HepG2 (cell line): ENCODE data around the gene ZAR1L. TPM values are rescaled to one million over a fixed set of nuclear protein-coding genes. Genes with fewer than 3 reads are reported as not detected.

Experiments used
- ARID2 ChIP-seq: sonication (generic); formaldehyde crosslinking; IDR thresholded peaks from 2 replicates; pipeline ENCODE4 v1.8.1; 2022; ENCODE audit warnings: mild to moderate bottlenecking, missing genetic modification reagents, borderline replicate concordance
- ELF4 ChIP-seq: sonication (generic); formaldehyde crosslinking; IDR thresholded peaks from 2 replicates; pipeline ENCODE4 v1.5.0; 2020; ENCODE audit warnings: missing genetic modification reagents, mild to moderate bottlenecking, moderate library complexity, borderline replicate concordance
- IRF2 ChIP-seq: IDR thresholded peaks from 2 replicates; pipeline ENCODE4 v1.6.1; 2018; ENCODE audit warnings: missing genetic modification reagents, missing compliant biosample characterization
- NBN ChIP-seq: fragments of 450-650 bp; conservative IDR thresholded peaks from 2 replicates; pipeline ENCODE4 v1.6.1; 2017
- NFE2L1 ChIP-seq: sonication (generic); formaldehyde crosslinking; IDR thresholded peaks from 2 replicates; pipeline ENCODE4 v1.4.0; 2020; ENCODE audit warnings: missing genetic modification reagents, mild to moderate bottlenecking, borderline replicate concordance
- NR2C2 ChIP-seq: sonication (generic); formaldehyde crosslinking; IDR thresholded peaks from 2 replicates; pipeline ENCODE4 v1.4.0; 2020; ENCODE audit warnings: missing genetic modification reagents, mild to moderate bottlenecking, moderate library complexity, borderline replicate concordance
- POLR2A ChIP-seq, 2 experiments: IDR thresholded peaks; 2 replicates each; pipeline ENCODE4 v1.6.1; 2011; ENCODE audit warnings: low read depth in 2 of 2, low read length in 2 of 2, mild to moderate bottlenecking in 1 of 2, moderate library complexity in 1 of 2; ENCODE audit not compliant: insufficient read depth in 1 of 2
- REXO4 ChIP-seq: sonication (generic); formaldehyde crosslinking; IDR thresholded peaks from 2 replicates; pipeline ENCODE4 v1.8.0; 2022; ENCODE audit warnings: missing genetic modification reagents, mild to moderate bottlenecking, borderline replicate concordance
- SP140L ChIP-seq: sonication (generic); formaldehyde crosslinking; IDR thresholded peaks from 2 replicates; pipeline ENCODE4 v1.4.0; 2020; ENCODE audit warnings: missing genetic modification reagents, borderline replicate concordance
- ZFP90 ChIP-seq: sonication (generic); formaldehyde crosslinking; IDR thresholded peaks from 2 replicates; pipeline ENCODE4 v1.8.0; 2022; ENCODE audit warnings: missing genetic modification reagents, mild to moderate bottlenecking, inconsistent platforms, borderline replicate concordance
- ZNF260 ChIP-seq: sonication (generic); formaldehyde crosslinking; IDR thresholded peaks from 2 replicates; pipeline ENCODE4 v1.4.0; 2020; ENCODE audit warnings: missing genetic modification reagents, low read depth, mild to moderate bottlenecking, borderline replicate concordance
- polyA plus RNA-seq, 8 experiments: library from polyadenylated mRNA; depleted of rRNA in 3 of 8; stranded (reverse) in 7 of 8; unstranded in 1 of 8; fragments of >200 nt; fragmentation: Illumina TruSeq in 4 of 8; extraction: Trizol in 4 of 8; gene quantifications; 2 replicates each; pipeline versions ENCODE4 v1.2.1 to v1.2.3, GENCODE V29; 2011 to 2016; ENCODE audit warnings: low read depth in 4 of 8, missing spikeins in 1 of 8, mixed read lengths in 1 of 8; ENCODE audit not compliant: insufficient read depth in 1 of 8
- total RNA-seq, 5 experiments: library from RNA; depleted of rRNA; stranded (reverse); fragments of >200 nt; fragmentation: Illumina TruSeq; extraction: Trizol; gene quantifications; 2 replicates each; pipeline ENCODE4 v1.2.3, GENCODE V29; 2016; ENCODE audit warnings: low read depth in 1 of 5
- TF ChIP-seq, protein P1 (sequence below): sonication (generic); formaldehyde crosslinking; IDR thresholded peaks from 2 replicates; pipeline ENCODE4 v1.4.0; 2020; ENCODE audit warnings: mild to moderate bottlenecking, missing genetic modification reagents
- TF ChIP-seq, protein P2 (sequence below): sonication (generic); formaldehyde crosslinking; IDR thresholded peaks from 2 replicates; pipeline ENCODE4 v1.5.0; 2020; ENCODE audit warnings: missing genetic modification reagents
- TF ChIP-seq, protein P3 (sequence below): sonication (generic); formaldehyde crosslinking; IDR thresholded peaks from 2 replicates; pipeline ENCODE4 v1.4.0; 2020; ENCODE audit warnings: missing genetic modification reagents

Gene ZAR1L
- total and polyA plus RNA-seq, 2 of the 13 experiments (the other 11 are each of a cell fraction or from before 2014, with no cell fraction given) = 0.09 TPM; not detected in 1

GRCh38 chr13:32254916-32255723 is 60.0 kb downstream of the ZAR1L start (continued):
- TF ChIP-seq ARID2 (CRISPR knock-in tag) (peak; percentile 61; the same call in 1 of the 2 replicates), NFE2L1 (no peak), ELF4 (CRISPR knock-in tag) (0 out of 2 replicates have a peak, but pooled peaks have one; percentile 7), NR2C2 (CRISPR knock-in tag) (0 out of 2 replicates have a peak, but pooled peaks have one; percentile 15), NBN (no peak), POLR2A (IDR thresholded peaks at IDR 0.05; ENCODE audit: insufficient read depth in 1 of 2, low read depth in 2 of 2, low read length in 2 of 2) (peak; percentile 35 to 43; a peak in 2 of 4 replicates), ZNF260 (CRISPR knock-in tag) (no peak), REXO4 (CRISPR knock-in tag) (no peak), ZFP90 (no peak), IRF2 (CRISPR knock-in tag) (no peak), SP140L (CRISPR knock-in tag) (no peak)
- TF ChIP-seq, protein P1, sequence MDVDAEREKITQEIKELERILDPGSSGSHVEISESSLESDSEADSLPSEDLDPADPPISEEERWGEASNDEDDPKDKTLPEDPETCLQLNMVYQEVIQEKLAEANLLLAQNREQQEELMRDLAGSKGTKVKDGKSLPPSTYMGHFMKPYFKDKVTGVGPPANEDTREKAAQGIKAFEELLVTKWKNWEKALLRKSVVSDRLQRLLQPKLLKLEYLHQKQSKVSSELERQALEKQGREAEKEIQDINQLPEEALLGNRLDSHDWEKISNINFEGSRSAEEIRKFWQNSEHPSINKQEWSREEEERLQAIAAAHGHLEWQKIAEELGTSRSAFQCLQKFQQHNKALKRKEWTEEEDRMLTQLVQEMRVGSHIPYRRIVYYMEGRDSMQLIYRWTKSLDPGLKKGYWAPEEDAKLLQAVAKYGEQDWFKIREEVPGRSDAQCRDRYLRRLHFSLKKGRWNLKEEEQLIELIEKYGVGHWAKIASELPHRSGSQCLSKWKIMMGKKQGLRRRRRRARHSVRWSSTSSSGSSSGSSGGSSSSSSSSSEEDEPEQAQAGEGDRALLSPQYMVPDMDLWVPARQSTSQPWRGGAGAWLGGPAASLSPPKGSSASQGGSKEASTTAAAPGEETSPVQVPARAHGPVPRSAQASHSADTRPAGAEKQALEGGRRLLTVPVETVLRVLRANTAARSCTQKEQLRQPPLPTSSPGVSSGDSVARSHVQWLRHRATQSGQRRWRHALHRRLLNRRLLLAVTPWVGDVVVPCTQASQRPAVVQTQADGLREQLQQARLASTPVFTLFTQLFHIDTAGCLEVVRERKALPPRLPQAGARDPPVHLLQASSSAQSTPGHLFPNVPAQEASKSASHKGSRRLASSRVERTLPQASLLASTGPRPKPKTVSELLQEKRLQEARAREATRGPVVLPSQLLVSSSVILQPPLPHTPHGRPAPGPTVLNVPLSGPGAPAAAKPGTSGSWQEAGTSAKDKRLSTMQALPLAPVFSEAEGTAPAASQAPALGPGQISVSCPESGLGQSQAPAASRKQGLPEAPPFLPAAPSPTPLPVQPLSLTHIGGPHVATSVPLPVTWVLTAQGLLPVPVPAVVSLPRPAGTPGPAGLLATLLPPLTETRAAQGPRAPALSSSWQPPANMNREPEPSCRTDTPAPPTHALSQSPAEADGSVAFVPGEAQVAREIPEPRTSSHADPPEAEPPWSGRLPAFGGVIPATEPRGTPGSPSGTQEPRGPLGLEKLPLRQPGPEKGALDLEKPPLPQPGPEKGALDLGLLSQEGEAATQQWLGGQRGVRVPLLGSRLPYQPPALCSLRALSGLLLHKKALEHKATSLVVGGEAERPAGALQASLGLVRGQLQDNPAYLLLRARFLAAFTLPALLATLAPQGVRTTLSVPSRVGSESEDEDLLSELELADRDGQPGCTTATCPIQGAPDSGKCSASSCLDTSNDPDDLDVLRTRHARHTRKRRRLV (CRISPR knock-in tag) = no peak
- TF ChIP-seq, protein P2, sequence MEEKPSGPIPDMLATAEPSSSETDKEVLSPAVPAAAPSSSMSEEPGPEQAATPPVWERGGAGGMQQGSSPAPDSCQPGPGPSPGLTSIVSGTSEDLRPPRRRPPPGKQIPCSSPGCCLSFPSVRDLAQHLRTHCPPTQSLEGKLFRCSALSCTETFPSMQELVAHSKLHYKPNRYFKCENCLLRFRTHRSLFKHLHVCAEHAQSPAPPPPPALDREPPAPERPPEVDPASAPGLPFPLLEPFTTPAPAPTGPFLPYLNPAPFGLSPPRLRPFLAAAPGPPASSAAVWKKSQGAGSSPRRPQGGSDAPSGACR (CRISPR knock-in tag) = 0 out of 2 replicates have a peak, but pooled peaks have one; percentile 38
- TF ChIP-seq, protein P3, sequence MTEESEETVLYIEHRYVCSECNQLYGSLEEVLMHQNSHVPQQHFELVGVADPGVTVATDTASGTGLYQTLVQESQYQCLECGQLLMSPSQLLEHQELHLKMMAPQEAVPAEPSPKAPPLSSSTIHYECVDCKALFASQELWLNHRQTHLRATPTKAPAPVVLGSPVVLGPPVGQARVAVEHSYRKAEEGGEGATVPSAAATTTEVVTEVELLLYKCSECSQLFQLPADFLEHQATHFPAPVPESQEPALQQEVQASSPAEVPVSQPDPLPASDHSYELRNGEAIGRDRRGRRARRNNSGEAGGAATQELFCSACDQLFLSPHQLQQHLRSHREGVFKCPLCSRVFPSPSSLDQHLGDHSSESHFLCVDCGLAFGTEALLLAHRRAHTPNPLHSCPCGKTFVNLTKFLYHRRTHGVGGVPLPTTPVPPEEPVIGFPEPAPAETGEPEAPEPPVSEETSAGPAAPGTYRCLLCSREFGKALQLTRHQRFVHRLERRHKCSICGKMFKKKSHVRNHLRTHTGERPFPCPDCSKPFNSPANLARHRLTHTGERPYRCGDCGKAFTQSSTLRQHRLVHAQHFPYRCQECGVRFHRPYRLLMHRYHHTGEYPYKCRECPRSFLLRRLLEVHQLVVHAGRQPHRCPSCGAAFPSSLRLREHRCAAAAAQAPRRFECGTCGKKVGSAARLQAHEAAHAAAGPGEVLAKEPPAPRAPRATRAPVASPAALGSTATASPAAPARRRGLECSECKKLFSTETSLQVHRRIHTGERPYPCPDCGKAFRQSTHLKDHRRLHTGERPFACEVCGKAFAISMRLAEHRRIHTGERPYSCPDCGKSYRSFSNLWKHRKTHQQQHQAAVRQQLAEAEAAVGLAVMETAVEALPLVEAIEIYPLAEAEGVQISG (CRISPR knock-in tag) = 0 out of 2 replicates have a peak, but pooled peaks have one; percentile 3
